Natural killer cell (primary cell): ENCODE data around the gene TMEM54. TPM values are rescaled to one million over a fixed set of nuclear protein-coding genes. Genes with fewer than 3 reads are reported as not detected.

Experiments
- ATAC-seq, 3 donors: fragments of 150-1000 bp in 2 of 3; fragments of 200-7000 bp in 1 of 3; cut with Tn5 transposase; 1 replicate in 1 of 3; 2 replicates in 2 of 3; pipeline ENCODE4 v1.10.0; 2021; ENCODE audit warnings: mild to moderate bottlenecking in 2 of 3, moderate library complexity in 2 of 3
- DNase-seq, 2 donors: peaks; one replicate each; pipeline versions ENCODE4 v3.0.0 to v3.0.0-alpha.2; 2013 to 2021; ENCODE audit warnings: mixed read lengths in 1 of 2
- H3K27ac ChIP-seq: one replicate; pipeline ENCODE4 v1.5.1; 2013; ENCODE audit warnings: mild to moderate bottlenecking, low read length
- H3K27me3 ChIP-seq: one replicate; pipeline ENCODE4 v1.6.1; 2013; ENCODE audit warnings: low read length; ENCODE audit not compliant: control insufficient read depth, insufficient read depth
- H3K36me3 ChIP-seq: one replicate; pipeline ENCODE4 v1.6.1; 2013; ENCODE audit warnings: low read length; ENCODE audit not compliant: control insufficient read depth, insufficient read depth
- H3K4me1 ChIP-seq: one replicate; pipeline ENCODE4 v1.6.1; 2013; ENCODE audit warnings: low read length; ENCODE audit not compliant: control insufficient read depth, insufficient read depth
- H3K4me3 ChIP-seq: one replicate; pipeline ENCODE4 v1.5.1; 2013; ENCODE audit warnings: low read length
- H3K9me3 ChIP-seq: one replicate; pipeline ENCODE4 v1.6.1; 2013; ENCODE audit warnings: low read length; ENCODE audit not compliant: control insufficient read depth, insufficient read depth
- H3K27ac Mint-ChIP-seq, 2 donors: one replicate each; pipeline ENCODE4 v1.8.0; 2022; ENCODE audit warnings: mild to moderate bottlenecking in 2 of 2, mixed read lengths in 2 of 2, moderate library complexity in 1 of 2
- H3K27me3 Mint-ChIP-seq, 2 donors: one replicate each; pipeline ENCODE4 v1.8.0; 2022; ENCODE audit warnings: low read depth in 2 of 2, mixed read lengths in 2 of 2
- H3K36me3 Mint-ChIP-seq: one replicate; pipeline ENCODE4 v1.8.0; 2022; ENCODE audit warnings: mixed read lengths
- H3K4me1 Mint-ChIP-seq, 2 donors: one replicate each; pipeline ENCODE4 v1.8.0; 2022; ENCODE audit warnings: mixed read lengths in 2 of 2
- H3K4me3 Mint-ChIP-seq: one replicate; pipeline ENCODE4 v1.8.0; 2022; ENCODE audit warnings: mild to moderate bottlenecking, moderate library complexity, mixed read lengths
- H3K9me3 Mint-ChIP-seq, 2 donors: one replicate each; pipeline ENCODE4 v1.8.0; 2022; ENCODE audit warnings: mixed read lengths in 2 of 2
- WGBS: methylation state at CpG from one replicate; pipeline ENCODE4 v1.1.7; 2013; ENCODE audit warnings: missing lambda C conversion rate; ENCODE audit not compliant: insufficient coverage; 5-methylcytosine and 5-hydroxymethylcytosine counted together
- intact Hi-C: fragments of 100-400 bp; cut with micrococcal nuclease; formaldehyde crosslinking; loops from one replicate; pipeline ENCODE4 v1.14.2; 2022
- total RNA-seq, 4 donors: library from RNA; stranded (reverse); fragments of 120-200 nt in 1 of 4; gene quantifications; one replicate each; pipeline versions ENCODE4 v1.2.3 to v1.2.4, GENCODE V29; 2013 to 2022
- TF ChIP-seq, protein P1 (sequence below): fragments of 200-600 bp; IDR thresholded peaks from one replicate; pipeline ENCODE4 v1.8.0; 2022; ENCODE audit warnings: antibody characterized with exemption

TMEM54 gene
- total RNA-seq, 3 donors from 2014 or later (not counting 1 experiment from before 2014, with no cell fraction given): not detected

DNA sequence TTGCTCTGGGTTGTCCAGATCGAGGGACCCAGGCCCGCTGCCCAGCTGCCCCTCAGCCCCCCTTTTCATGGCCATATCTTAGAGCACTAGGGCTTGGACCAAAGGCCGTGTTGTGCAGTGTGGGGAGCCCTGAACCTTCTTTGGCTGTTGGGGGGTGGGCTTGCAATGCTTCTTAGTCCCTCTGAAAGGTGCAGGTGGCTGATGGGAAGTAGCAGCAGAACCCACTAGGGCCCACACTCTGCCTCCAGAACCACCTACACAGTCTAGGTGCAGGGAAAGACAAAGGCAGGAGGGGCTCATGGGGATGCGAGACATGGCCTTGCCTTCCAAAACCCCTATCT is 17.2 kb downstream of the TMEM54 start:
- intact Hi-C loops: no loop called here
- peaks cover 31% of the 10 kb centered on the region for H3K27me3 ChIP-seq
- no peaks in the 10 kb centered on the region for H3K36me3 Mint-ChIP-seq
- no peak overlapping the region for H3K4me3 Mint-ChIP-seq
- TF ChIP-seq, protein P1, sequence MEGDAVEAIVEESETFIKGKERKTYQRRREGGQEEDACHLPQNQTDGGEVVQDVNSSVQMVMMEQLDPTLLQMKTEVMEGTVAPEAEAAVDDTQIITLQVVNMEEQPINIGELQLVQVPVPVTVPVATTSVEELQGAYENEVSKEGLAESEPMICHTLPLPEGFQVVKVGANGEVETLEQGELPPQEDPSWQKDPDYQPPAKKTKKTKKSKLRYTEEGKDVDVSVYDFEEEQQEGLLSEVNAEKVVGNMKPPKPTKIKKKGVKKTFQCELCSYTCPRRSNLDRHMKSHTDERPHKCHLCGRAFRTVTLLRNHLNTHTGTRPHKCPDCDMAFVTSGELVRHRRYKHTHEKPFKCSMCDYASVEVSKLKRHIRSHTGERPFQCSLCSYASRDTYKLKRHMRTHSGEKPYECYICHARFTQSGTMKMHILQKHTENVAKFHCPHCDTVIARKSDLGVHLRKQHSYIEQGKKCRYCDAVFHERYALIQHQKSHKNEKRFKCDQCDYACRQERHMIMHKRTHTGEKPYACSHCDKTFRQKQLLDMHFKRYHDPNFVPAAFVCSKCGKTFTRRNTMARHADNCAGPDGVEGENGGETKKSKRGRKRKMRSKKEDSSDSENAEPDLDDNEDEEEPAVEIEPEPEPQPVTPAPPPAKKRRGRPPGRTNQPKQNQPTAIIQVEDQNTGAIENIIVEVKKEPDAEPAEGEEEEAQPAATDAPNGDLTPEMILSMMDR: no peak
- 58% methylated on average over 4 of the region's 4 CpGs for WGBS
- no peaks in the 10 kb centered on the region for H3K36me3 ChIP-seq
- H3K27ac Mint-ChIP-seq: no peak overlapping the region
- no peaks in the 10 kb centered on the region for H3K9me3 Mint-ChIP-seq
- DNase-seq: no peak
- H3K27me3 Mint-ChIP-seq: peaks cover 30 to 50% of the 10 kb centered on the region in 2 donors
- no peak for ATAC-seq
- peaks cover 0 to 10% of the 10 kb centered on the region in 2 donors for H3K4me1 Mint-ChIP-seq
- H3K4me1 ChIP-seq: peaks cover 4% of the 10 kb centered on the region
- H3K27ac ChIP-seq: no peak overlapping the region
- no peak overlapping the region for H3K4me3 ChIP-seq
- no peaks in the 10 kb centered on the region for H3K9me3 ChIP-seq

DNA sequence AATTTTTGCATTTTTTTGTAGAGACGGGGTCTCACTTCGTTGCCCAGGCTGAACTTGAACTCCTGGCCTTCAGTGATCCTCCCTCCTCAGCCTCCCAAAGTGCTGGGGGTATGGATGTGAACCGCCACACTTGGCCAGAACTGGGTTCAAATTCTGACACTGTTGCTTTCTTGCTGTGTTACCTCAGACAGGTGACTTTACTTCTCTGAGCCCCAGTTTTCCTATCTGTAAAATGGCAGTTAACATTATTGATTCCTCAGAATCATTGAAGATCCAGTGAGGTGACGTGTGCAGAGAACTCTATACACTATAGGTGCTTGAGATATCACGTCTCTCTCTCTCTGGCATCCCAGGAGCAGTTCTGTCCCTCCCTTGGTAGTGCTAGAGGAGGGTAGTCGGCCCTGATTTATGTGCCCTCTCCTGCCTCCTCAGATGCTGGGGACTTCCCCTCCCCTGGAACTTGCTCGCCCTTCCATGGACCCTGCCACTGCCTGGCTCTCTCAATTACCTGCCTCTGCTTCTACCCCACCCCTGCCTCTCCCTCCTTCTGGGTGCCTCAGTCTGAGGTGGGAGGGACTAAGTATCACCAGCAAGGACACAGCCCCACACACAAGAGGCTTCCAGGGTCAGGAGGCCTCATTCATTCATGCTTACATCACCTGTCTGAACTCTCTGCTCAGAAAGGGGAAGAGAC is 17.7 kb downstream of the TMEM54 start:
- H3K36me3 ChIP-seq: no peaks in the 10 kb centered on the region
- Mint-ChIP-seq H3K27ac (no peak overlapping the region), H3K36me3 (no peaks in the 10 kb centered on the region), H3K9me3 (no peaks in the 10 kb centered on the region), H3K27me3 (peaks cover 28 to 49% of the 10 kb centered on the region in 2 donors), H3K4me3 (no peak overlapping the region), H3K4me1 (peaks cover 0 to 10% of the 10 kb centered on the region in 2 donors)
- H3K4me3 ChIP-seq: no peak overlapping the region
- H3K27me3 ChIP-seq: peaks cover 30% of the 10 kb centered on the region
- intact Hi-C loops: no loop called here
- no peaks in the 10 kb centered on the region for H3K9me3 ChIP-seq
- ATAC-seq (no peak), DNase-seq (no peak)
- TF ChIP-seq, protein P1: no peak
- WGBS: 67% methylated on average over 7 of the region's 7 CpGs
- H3K27ac ChIP-seq: no peak overlapping the region
- peaks cover 4% of the 10 kb centered on the region for H3K4me1 ChIP-seq

DNA sequence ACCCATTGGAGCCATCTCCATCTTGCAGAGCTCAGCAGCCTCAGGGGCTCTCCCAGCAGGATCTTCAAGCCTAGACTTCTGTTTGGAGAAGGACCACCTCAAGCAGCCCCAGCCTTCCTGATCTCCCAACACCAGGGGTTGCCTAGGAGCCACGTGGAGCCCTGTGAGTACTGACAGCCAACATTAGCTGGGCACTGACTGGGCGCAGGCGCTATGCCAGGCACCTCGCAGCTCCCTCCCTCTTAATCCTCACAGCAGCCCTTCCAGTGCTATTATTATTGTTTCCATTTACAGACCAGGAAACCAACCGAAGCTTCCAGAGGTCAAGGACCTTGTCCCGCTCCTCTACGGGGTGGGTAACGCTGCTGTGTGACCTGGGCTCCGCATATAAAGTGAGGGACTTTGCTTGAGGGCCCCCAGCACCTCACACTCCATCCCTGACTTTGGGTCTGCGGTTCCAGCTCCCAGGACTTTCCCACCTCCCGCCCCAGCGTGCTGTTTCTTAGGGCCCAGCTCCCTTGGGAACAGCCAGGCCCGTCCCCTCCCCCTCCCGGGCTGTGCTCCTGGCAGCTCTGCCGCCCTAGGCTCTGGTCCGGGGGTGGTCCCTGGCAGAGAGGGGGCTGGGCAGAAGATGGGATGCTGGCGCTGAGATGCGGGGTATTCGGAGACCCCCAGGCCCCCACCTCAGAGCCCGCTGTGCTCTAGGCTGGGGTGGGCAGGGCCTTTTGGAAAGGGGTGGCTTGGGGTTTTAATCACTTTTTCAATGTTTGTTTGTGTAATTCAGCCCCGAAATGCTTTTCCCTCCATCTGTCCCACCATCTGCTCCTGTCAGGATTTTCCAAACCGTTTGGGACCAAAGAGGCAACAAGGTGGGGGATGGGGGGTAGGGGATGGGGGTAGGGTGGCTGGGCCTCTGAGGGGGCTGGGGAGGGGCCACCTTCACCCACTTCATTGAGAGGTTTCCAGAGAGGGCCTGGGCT is 19.0 kb downstream of the TMEM54 start:
- H3K9me3 ChIP-seq: no peaks in the 10 kb centered on the region
- no peaks in the 10 kb centered on the region for H3K9me3 Mint-ChIP-seq
- H3K27ac Mint-ChIP-seq: no peak overlapping the region
- ATAC-seq: no peak
- no peaks in the 10 kb centered on the region for H3K36me3 ChIP-seq
- H3K4me1 Mint-ChIP-seq: peaks cover 0 to 10% of the 10 kb centered on the region in 2 donors
- intact Hi-C loops: no loop called here
- no peak for DNase-seq
- no peak overlapping the region for H3K4me3 ChIP-seq
- WGBS: 35% methylated on average over 21 of the region's 22 CpGs
- peaks cover 20 to 39% of the 10 kb centered on the region in 2 donors for H3K27me3 Mint-ChIP-seq
- no peaks in the 10 kb centered on the region for H3K36me3 Mint-ChIP-seq
- TF ChIP-seq, protein P1: no peak
- H3K4me3 Mint-ChIP-seq: no peak overlapping the region
- no peak overlapping the region for H3K27ac ChIP-seq
- peaks cover 4% of the 10 kb centered on the region for H3K4me1 ChIP-seq
- H3K27me3 ChIP-seq: peaks cover 25% of the 10 kb centered on the region
